Osteoblast (primary cell): Measurements from ENCODE around the gene SAP25. TPM values are rescaled to one million over a fixed set of nuclear protein-coding genes. Genes with fewer than 3 reads are reported as not detected.
A peak's percentile ranks its signal among the peaks of the same experiment; 100 is the strongest.

Experiments
- DNase-seq: peaks from one replicate; pipeline ENCODE4 v3.0.0; 2011; ENCODE audit warnings: low spot score, mixed read lengths; ENCODE audit not compliant: insufficient read length; ENCODE audit errors: missing footprints
- H2AFZ ChIP-seq: 2 replicates; pipeline ENCODE4 v1.6.0; 2011; ENCODE audit warnings: mild to moderate bottlenecking, low read length
- H3K27ac ChIP-seq: 2 replicates; pipeline ENCODE4 v1.5.1; 2011; ENCODE audit warnings: mild to moderate bottlenecking, low read depth, low read length, moderate library complexity
- H3K27me3 ChIP-seq: 2 replicates; pipeline ENCODE4 v1.6.0; 2012; ENCODE audit warnings: mild to moderate bottlenecking, control low read depth, inconsistent platforms, low read length, moderate library complexity; ENCODE audit not compliant: insufficient read depth
- H3K36me3 ChIP-seq: 2 replicates; pipeline ENCODE4 v1.5.1; 2011; ENCODE audit warnings: mild to moderate bottlenecking, low read length, control low read depth, moderate library complexity; ENCODE audit not compliant: insufficient read depth
- H3K4me1 ChIP-seq: 2 replicates; pipeline ENCODE4 v1.5.1; 2011; ENCODE audit warnings: mild to moderate bottlenecking, low read length, control low read depth, moderate library complexity; ENCODE audit not compliant: insufficient read depth
- H3K4me2 ChIP-seq: 2 replicates; pipeline ENCODE4 v1.6.0; 2011; ENCODE audit warnings: mild to moderate bottlenecking, low read length; ENCODE audit not compliant: insufficient read depth
- H3K4me3 ChIP-seq: fragments of 200-600 bp; sonication (generic); 3 replicates; pipeline ENCODE4 v1.5.1; 2012; ENCODE audit warnings: mild to moderate bottlenecking, low read length, inconsistent platforms; ENCODE audit not compliant: insufficient read depth
- H3K79me2 ChIP-seq: 2 replicates; pipeline ENCODE4 v1.6.0; 2012; ENCODE audit warnings: mild to moderate bottlenecking, low read length, control low read depth, inconsistent platforms; ENCODE audit not compliant: insufficient read depth
- H3K9me3 ChIP-seq: 2 replicates; pipeline ENCODE4 v1.5.1; 2011; ENCODE audit warnings: low read depth, low read length, control low read depth
- H4K20me1 ChIP-seq: 2 replicates; pipeline ENCODE4 v1.6.0; 2012; ENCODE audit warnings: mild to moderate bottlenecking, low read length, control low read depth; ENCODE audit not compliant: insufficient read depth
- CTCF ChIP-seq: IDR thresholded peaks from 2 replicates; pipeline ENCODE4 v1.5.1; 2011; ENCODE audit warnings: mild to moderate bottlenecking, low read depth, low read length, moderate library complexity; ENCODE audit errors: extremely low read depth
- total RNA-seq: library from RNA; depleted of rRNA; stranded (reverse); fragments of >200 nt; gene quantifications from 2 replicates; pipeline ENCODE4 v1.2.3, GENCODE V29; 2012

The SAP25 gene
- total RNA-seq, 1 donor: not detected

GRCh38 chr7:100611983-100612729 lies 38.5 kb upstream of the SAP25 start, which contains the start of gene MOSPD3:
TSS of gene MOSPD3 (plus strand) at chr7:100612540. CDS start at chr7:100612792, 252 bp downstream.
- Histone ChIP-seq H3K9me3 (no peaks in the 10 kb centered on the region), H2AFZ (peak within 1 kb of the TSS; percentile 99), H3K27me3 (no peaks in the 10 kb centered on the region), H3K4me2 (peak within 1 kb of the TSS; percentile 96), H4K20me1 (no peaks in the 10 kb centered on the region), H3K4me3 (peak within 1 kb of the TSS; percentile 92), H3K27ac (peak within 1 kb of the TSS; percentile 92), H3K4me1 (peaks cover 6% of the 10 kb centered on the region), H3K36me3 (peaks cover 9% of the 10 kb centered on the region), H3K79me2 (no peaks in the 10 kb centered on the region)
- TF ChIP-seq CTCF: no peak
- peak; percentile 100 for DNase-seq

- TF ChIP-seq CTCF: no peak
- no peaks in the 10 kb centered on the region for H3K79me2 ChIP-seq
- no peak overlapping the region for H3K4me2 ChIP-seq
- no peak overlapping the region for H3K27ac ChIP-seq
- peaks cover 6% of the 10 kb centered on the region for H3K4me1 ChIP-seq
- H2AFZ ChIP-seq: no peak overlapping the region
- no peak overlapping the region for H3K4me3 ChIP-seq
- H4K20me1 ChIP-seq: peaks cover 5% of the 10 kb centered on the region
- H3K36me3 ChIP-seq: peaks cover 27% of the 10 kb centered on the region
- DNase-seq: peak; percentile 58
- no peaks in the 10 kb centered on the region for H3K27me3 ChIP-seq
- H3K9me3 ChIP-seq: no peaks in the 10 kb centered on the region
These were observed 36.3 kb upstream of the SAP25 start for GRCh38 chr7:100609958-100610357.

- H3K4me1 ChIP-seq: peaks cover 16% of the 10 kb centered on the region
- H2AFZ ChIP-seq: no peak overlapping the region
- H3K4me3 ChIP-seq: no peak overlapping the region
- H3K27me3 ChIP-seq: no peaks in the 10 kb centered on the region
- no peak overlapping the region for H3K4me2 ChIP-seq
- no peak for TF ChIP-seq CTCF
- peaks cover 11% of the 10 kb centered on the region for H3K79me2 ChIP-seq
- peaks cover 5% of the 10 kb centered on the region for H4K20me1 ChIP-seq
- H3K27ac ChIP-seq: no peak overlapping the region
- DNase-seq: peak; percentile 90
- no peaks in the 10 kb centered on the region for H3K9me3 ChIP-seq
- peaks cover 27% of the 10 kb centered on the region for H3K36me3 ChIP-seq
These were observed 33.4 kb upstream of the SAP25 start for GRCh38 chr7:100607111-100607510.

- Histone ChIP-seq H3K4me3 (no peak overlapping the region), H3K36me3 (peaks cover 27% of the 10 kb centered on the region), H3K79me2 (peaks cover 11% of the 10 kb centered on the region), H3K27ac (no peak overlapping the region), H4K20me1 (peaks cover 5% of the 10 kb centered on the region), H3K4me1 (peaks cover 23% of the 10 kb centered on the region), H3K27me3 (no peaks in the 10 kb centered on the region), H3K4me2 (no peak overlapping the region), H2AFZ (no peak overlapping the region), H3K9me3 (no peaks in the 10 kb centered on the region)
- no peak for TF ChIP-seq CTCF
- peak; percentile 66 for DNase-seq
These were observed 32.6 kb upstream of the SAP25 start for GRCh38 chr7:100606313-100606712.
